ENCODE data around the gene MMP2. TPM values are rescaled to one million over a fixed set of nuclear protein-coding genes. Genes with fewer than 3 reads are reported as not detected.
A peak's percentile ranks its signal among the peaks of the same experiment; 100 is the strongest.

Gene MMP2
- polyA plus RNA-seq, 1 donor = 87.5 TPM

GRCh38 chr16:55491691-55492090, 12.7 kb downstream of the MMP2 start:
- H3K9me3 ChIP-seq (ENCODE audit: control insufficient read depth, low read depth, low read length) = no peaks in the 10 kb centered on the region
- H3K27me3 ChIP-seq (ENCODE audit: control insufficient read depth, insufficient read depth, low read length) = no peaks in the 10 kb centered on the region
- H3K36me3 ChIP-seq (ENCODE audit: control insufficient read depth, insufficient read depth, low read length) = peaks cover 38% of the 10 kb centered on the region
- WGBS (ENCODE audit: insufficient coverage, low lambda C conversion rate) = no CpG with 5 or more reads among the region's 7 CpGs
- peaks cover 4% of the 10 kb centered on the region for H3K4me1 ChIP-seq (ENCODE audit: control insufficient read depth, insufficient read depth, low read length)
- no peak overlapping the region for H3K4me3 ChIP-seq (ENCODE audit: low read length)
- no peak overlapping the region for H3K27ac ChIP-seq (ENCODE audit: low read length)
- no peak for DNase-seq

DNA sequence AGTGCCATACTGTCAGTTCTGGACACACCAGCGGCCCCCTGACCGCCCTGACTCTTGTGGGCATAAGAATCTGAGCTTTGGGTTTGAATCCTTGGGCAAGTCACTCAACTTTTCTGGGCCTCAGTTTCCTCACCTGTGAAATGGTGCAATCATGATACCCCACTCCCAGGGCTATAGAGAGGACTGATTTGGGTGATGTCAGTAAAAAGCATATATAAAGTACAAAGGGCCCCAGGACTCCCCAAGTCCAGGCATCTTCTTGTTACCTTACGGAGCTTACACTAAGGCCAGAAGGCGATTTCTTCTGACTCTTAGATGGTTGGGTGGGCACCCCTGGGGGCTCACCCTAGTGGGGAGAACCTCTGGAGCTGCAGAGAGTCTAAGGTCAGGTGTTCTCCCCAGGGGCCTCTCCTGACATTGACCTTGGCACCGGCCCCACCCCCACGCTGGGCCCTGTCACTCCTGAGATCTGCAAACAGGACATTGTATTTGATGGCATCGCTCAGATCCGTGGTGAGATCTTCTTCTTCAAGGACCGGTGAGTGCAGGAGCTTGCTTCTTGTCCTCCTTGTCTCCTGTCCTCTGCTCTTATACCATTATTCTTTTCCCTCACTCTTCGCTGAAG, 13.9 kb downstream of the MMP2 start:
- peaks cover 43% of the 10 kb centered on the region for H3K36me3 ChIP-seq (ENCODE audit: control insufficient read depth, insufficient read depth, low read length)
- WGBS (ENCODE audit: insufficient coverage, low lambda C conversion rate) = no CpG with 5 or more reads among the region's 10 CpGs
- DNase-seq = no peak

GRCh38 chr16:55494994-55495421, 16.0 kb downstream of the MMP2 start:
- Histone ChIP-seq H3K4me1 (ENCODE audit: control insufficient read depth, insufficient read depth, low read length) (peaks cover 4% of the 10 kb centered on the region), H3K9me3 (ENCODE audit: control insufficient read depth, low read depth, low read length) (no peaks in the 10 kb centered on the region), H3K4me3 (ENCODE audit: low read length) (no peak overlapping the region), H3K36me3 (ENCODE audit: control insufficient read depth, insufficient read depth, low read length) (peaks cover 39% of the 10 kb centered on the region), H3K27ac (ENCODE audit: low read length) (no peak overlapping the region), H3K27me3 (ENCODE audit: control insufficient read depth, insufficient read depth, low read length) (no peaks in the 10 kb centered on the region)
- peak in 1 of 2 donors; percentile 50 for DNase-seq
- WGBS (ENCODE audit: insufficient coverage, low lambda C conversion rate) = no CpG with 5 or more reads among the region's 3 CpGs

More for the DNA sequence above, 13.9 kb downstream of the MMP2 start:
- Histone ChIP-seq H3K9me3 (ENCODE audit: control insufficient read depth, low read depth, low read length) (no peaks in the 10 kb centered on the region), H3K27me3 (ENCODE audit: control insufficient read depth, insufficient read depth, low read length) (no peaks in the 10 kb centered on the region), H3K4me3 (ENCODE audit: low read length) (no peak overlapping the region), H3K4me1 (ENCODE audit: control insufficient read depth, insufficient read depth, low read length) (peaks cover 4% of the 10 kb centered on the region), H3K27ac (ENCODE audit: low read length) (no peak overlapping the region)

DNA sequence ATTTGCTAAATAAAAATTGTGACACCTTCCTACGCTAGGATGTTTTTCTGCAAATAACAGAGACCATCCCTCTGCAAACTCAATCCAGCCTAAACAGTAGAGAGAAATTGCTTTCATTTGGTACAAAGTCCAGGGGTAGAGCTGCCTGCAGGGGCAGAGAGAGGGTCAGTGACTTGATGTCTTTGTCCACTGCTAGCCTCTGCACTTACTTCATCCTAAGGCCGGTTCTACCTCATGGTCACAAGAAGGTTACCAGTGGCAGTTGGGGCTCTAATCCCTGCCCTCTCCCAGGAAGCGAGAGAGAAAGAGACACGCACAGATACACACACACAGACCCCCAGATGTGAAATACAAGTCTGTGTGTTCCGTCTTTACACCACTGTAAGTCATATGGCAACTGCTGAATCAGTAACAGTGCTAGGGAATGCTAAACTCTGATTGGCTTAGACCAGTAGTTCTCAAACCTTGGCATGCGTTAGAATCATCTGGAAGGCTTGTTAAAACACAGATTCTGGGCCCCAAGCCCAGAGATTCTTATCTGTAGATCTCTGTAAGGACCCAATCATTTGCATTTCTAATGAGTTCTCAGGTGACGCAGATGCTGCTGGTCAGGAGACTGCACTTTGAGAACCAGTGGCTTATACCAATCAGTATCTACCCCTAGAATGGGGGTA, 16.8 kb downstream of the MMP2 start:
- Histone ChIP-seq H3K27me3 (ENCODE audit: control insufficient read depth, insufficient read depth, low read length) (no peaks in the 10 kb centered on the region), H3K4me1 (ENCODE audit: control insufficient read depth, insufficient read depth, low read length) (peaks cover 4% of the 10 kb centered on the region), H3K27ac (ENCODE audit: low read length) (no peak overlapping the region), H3K4me3 (ENCODE audit: low read length) (no peak overlapping the region), H3K36me3 (ENCODE audit: control insufficient read depth, insufficient read depth, low read length) (peaks cover 32% of the 10 kb centered on the region), H3K9me3 (ENCODE audit: control insufficient read depth, low read depth, low read length) (no peaks in the 10 kb centered on the region)
- DNase-seq = no peak
- 100% methylated on average over 1 of the region's 7 CpGs for WGBS (ENCODE audit: insufficient coverage, low lambda C conversion rate)

- Histone ChIP-seq H3K27ac (ENCODE audit: low read length) (no peak overlapping the region), H3K36me3 (ENCODE audit: control insufficient read depth, insufficient read depth, low read length) (peaks cover 30% of the 10 kb centered on the region), H3K4me1 (ENCODE audit: control insufficient read depth, insufficient read depth, low read length) (peaks cover 4% of the 10 kb centered on the region), H3K27me3 (ENCODE audit: control insufficient read depth, insufficient read depth, low read length) (no peaks in the 10 kb centered on the region), H3K9me3 (ENCODE audit: control insufficient read depth, low read depth, low read length) (no peaks in the 10 kb centered on the region), H3K4me3 (ENCODE audit: low read length) (no peak overlapping the region)
- WGBS (ENCODE audit: insufficient coverage, low lambda C conversion rate) = no CpG with 5 or more reads among the region's 8 CpGs
- no peak for DNase-seq
Measured at GRCh38 chr16:55496509-55497145, 17.6 kb downstream of the MMP2 start.

DNA sequence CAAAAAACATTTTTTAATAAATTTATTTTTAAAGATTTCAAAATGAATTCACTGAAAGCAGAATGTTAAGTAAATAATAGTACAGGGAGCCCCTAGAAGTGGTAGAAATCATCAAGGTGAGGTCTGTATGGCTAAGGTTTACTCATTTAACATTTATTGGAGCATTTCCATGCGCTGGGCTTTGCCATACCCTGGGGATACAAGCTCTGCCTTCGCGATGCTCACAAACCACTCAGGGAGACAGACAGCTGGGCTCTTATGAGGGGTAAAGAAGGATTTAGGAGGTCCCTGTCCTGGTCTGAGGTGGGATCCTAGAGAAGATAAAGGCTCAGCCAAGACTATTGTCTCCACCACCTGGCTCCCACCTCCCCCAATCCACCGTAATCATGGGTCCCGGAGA, 18.6 kb downstream of the MMP2 start:
- H3K4me1 ChIP-seq (ENCODE audit: control insufficient read depth, insufficient read depth, low read length) = peaks cover 6% of the 10 kb centered on the region
- DNase-seq = no peak

DNA sequence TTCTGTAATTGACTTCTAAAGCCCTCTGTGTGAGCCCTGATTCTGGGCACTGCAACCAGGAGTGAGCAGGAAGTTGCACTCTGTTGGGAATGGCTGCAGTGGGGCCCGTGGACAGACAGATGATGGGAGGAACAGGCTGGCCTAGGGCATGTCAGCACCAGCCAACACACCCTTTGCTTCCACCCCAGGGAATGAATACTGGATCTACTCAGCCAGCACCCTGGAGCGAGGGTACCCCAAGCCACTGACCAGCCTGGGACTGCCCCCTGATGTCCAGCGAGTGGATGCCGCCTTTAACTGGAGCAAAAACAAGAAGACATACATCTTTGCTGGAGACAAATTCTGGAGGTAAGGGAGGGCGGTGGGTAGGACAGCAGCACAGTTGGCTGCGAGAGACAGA, 19.1 kb downstream of the MMP2 start:
- no CpG with 5 or more reads among the region's 6 CpGs for WGBS (ENCODE audit: insufficient coverage, low lambda C conversion rate)
- peaks cover 9% of the 10 kb centered on the region for H3K4me1 ChIP-seq (ENCODE audit: control insufficient read depth, insufficient read depth, low read length)
- H3K9me3 ChIP-seq (ENCODE audit: control insufficient read depth, low read depth, low read length) = no peaks in the 10 kb centered on the region
- DNase-seq = no peak
- H3K4me3 ChIP-seq (ENCODE audit: low read length) = no peak overlapping the region
- peaks cover 29% of the 10 kb centered on the region for H3K36me3 ChIP-seq (ENCODE audit: control insufficient read depth, insufficient read depth, low read length)
- H3K27ac ChIP-seq (ENCODE audit: low read length) = no peak overlapping the region
- no peaks in the 10 kb centered on the region for H3K27me3 ChIP-seq (ENCODE audit: control insufficient read depth, insufficient read depth, low read length)

More for the DNA sequence above, 18.6 kb downstream of the MMP2 start:
- no peak overlapping the region for H3K27ac ChIP-seq (ENCODE audit: low read length)
- no CpG with 5 or more reads among the region's 5 CpGs for WGBS (ENCODE audit: insufficient coverage, low lambda C conversion rate)
- H3K9me3 ChIP-seq (ENCODE audit: control insufficient read depth, low read depth, low read length) = no peaks in the 10 kb centered on the region
- H3K36me3 ChIP-seq (ENCODE audit: control insufficient read depth, insufficient read depth, low read length) = peaks cover 32% of the 10 kb centered on the region
- no peak overlapping the region for H3K4me3 ChIP-seq (ENCODE audit: low read length)
- H3K27me3 ChIP-seq (ENCODE audit: control insufficient read depth, insufficient read depth, low read length) = no peaks in the 10 kb centered on the region

- no peak overlapping the region for H3K27ac ChIP-seq (ENCODE audit: low read length)
- no peaks in the 10 kb centered on the region for H3K27me3 ChIP-seq (ENCODE audit: control insufficient read depth, insufficient read depth, low read length)
- peaks cover 10% of the 10 kb centered on the region for H3K4me1 ChIP-seq (ENCODE audit: control insufficient read depth, insufficient read depth, low read length)
- no peak for DNase-seq
- no CpG with 5 or more reads among the region's 3 CpGs for WGBS (ENCODE audit: insufficient coverage, low lambda C conversion rate)
- H3K4me3 ChIP-seq (ENCODE audit: low read length) = no peak overlapping the region
- no peaks in the 10 kb centered on the region for H3K9me3 ChIP-seq (ENCODE audit: control insufficient read depth, low read depth, low read length)
- H3K36me3 ChIP-seq (ENCODE audit: control insufficient read depth, insufficient read depth, low read length) = peaks cover 33% of the 10 kb centered on the region
Measured at GRCh38 chr16:55499281-55499680, 20.3 kb downstream of the MMP2 start.

GRCh38 chr16:55499951-55500529, 21.0 kb downstream of the MMP2 start:
- no peaks in the 10 kb centered on the region for H3K9me3 ChIP-seq (ENCODE audit: control insufficient read depth, low read depth, low read length)
- no CpG with 5 or more reads among the region's 10 CpGs for WGBS (ENCODE audit: insufficient coverage, low lambda C conversion rate)
- peaks cover 7% of the 10 kb centered on the region for H3K4me1 ChIP-seq (ENCODE audit: control insufficient read depth, insufficient read depth, low read length)
- peaks cover 33% of the 10 kb centered on the region for H3K36me3 ChIP-seq (ENCODE audit: control insufficient read depth, insufficient read depth, low read length)
- H3K27ac ChIP-seq (ENCODE audit: low read length) = no peak overlapping the region
- no peaks in the 10 kb centered on the region for H3K27me3 ChIP-seq (ENCODE audit: control insufficient read depth, insufficient read depth, low read length)
- H3K4me3 ChIP-seq (ENCODE audit: low read length) = no peak overlapping the region
- DNase-seq = peak in 1 of 2 donors; percentile 30

GRCh38 chr16:55500530-55501011, 21.6 kb downstream of the MMP2 start:
- no peak overlapping the region for H3K27ac ChIP-seq (ENCODE audit: low read length)
- H3K27me3 ChIP-seq (ENCODE audit: control insufficient read depth, insufficient read depth, low read length) = no peaks in the 10 kb centered on the region
- no peak overlapping the region for H3K4me3 ChIP-seq (ENCODE audit: low read length)
- H3K36me3 ChIP-seq (ENCODE audit: control insufficient read depth, insufficient read depth, low read length) = peaks cover 36% of the 10 kb centered on the region
- peaks cover 7% of the 10 kb centered on the region for H3K4me1 ChIP-seq (ENCODE audit: control insufficient read depth, insufficient read depth, low read length)
- no peaks in the 10 kb centered on the region for H3K9me3 ChIP-seq (ENCODE audit: control insufficient read depth, low read depth, low read length)
- DNase-seq = peak in 1 of 2 donors; percentile 29
- WGBS (ENCODE audit: insufficient coverage, low lambda C conversion rate) = no CpG with 5 or more reads among the region's 3 CpGs

All from large intestine (tissue), 3 donors.